VCaP (cell line): ENCODE data around the gene TLL1.
A peak's percentile ranks its signal among the peaks of the same experiment; 100 is the strongest.

Experiments used
- H3K27ac ChIP-seq: fragments of 450-650 bp; 2 replicates; pipeline ENCODE4 v1.5.1; 2017
- CTCF ChIP-seq: fragments of 450-650 bp; conservative IDR thresholded peaks from 2 replicates; pipeline ENCODE4 v1.5.1; 2017; ENCODE audit warnings: mild to moderate bottlenecking, moderate library complexity

TLL1 gene

DNA sequence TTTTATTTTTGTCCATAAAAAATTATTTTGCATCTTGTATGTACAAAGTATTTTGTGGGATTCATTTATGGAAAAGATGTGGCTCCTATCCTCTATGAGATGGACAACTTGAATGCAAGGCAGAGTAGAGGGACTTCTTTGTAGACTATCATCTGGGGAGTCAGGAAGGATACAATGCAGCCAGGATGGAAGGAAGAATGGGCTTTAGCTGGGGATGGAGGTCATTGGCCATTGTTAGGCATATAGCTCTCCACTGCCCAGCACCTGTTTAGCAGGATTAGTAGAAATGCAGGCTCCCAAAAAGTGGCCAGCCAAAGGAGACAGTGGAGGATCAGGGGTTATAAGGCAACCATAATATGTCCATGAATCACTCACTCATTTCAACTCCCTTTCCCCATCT, 5.1 kb upstream of the TLL1 start:
- TF ChIP-seq CTCF, result no peak
- no peak overlapping the region for H3K27ac ChIP-seq

DNA sequence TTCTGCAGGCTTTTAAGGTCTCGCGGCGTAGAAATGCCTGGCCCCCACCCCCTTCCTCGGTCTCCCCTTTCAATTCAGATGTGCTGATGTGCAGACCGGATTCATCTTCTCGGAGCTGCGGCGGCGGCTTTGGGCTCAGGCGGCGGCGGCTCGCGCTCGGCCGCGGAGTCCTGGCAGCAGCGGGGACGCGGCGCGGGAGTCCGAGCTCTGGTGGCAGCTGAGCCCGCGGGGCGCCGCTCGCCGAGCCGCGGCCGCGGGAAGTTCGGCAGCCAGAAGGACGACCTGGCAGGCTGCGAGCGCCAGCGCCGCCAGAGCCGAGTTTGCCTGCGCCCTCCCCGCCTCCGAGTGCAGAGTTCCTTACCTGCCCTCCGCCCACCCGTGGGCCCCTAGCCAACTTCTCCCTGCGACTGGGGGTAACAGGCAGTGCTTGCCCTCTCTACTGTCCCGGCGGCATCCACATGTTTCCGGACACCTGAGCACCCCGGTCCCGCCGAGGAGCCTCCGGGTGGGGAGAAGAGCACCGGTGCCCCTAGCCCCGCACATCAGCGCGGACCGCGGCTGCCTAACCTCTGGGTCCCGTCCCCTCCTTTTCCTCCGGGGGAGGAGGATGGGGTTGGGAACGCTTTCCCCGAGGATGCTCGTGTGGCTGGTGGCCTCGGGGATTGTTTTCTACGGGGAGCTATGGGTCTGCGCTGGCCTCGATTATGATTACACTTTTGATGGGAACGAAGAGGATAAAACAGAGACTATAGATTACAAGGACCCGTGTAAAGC, 448 bp downstream of the TLL1 start:
- TF ChIP-seq CTCF, result 0 out of 2 replicates have a peak, but pooled peaks have one; percentile 9
- H3K27ac ChIP-seq, result no peak overlapping the region

GRCh38 chr4:165874072-165874790, 1.2 kb downstream of the TLL1 start:
- no peak for TF ChIP-seq CTCF
- no peak overlapping the region for H3K27ac ChIP-seq

DNA sequence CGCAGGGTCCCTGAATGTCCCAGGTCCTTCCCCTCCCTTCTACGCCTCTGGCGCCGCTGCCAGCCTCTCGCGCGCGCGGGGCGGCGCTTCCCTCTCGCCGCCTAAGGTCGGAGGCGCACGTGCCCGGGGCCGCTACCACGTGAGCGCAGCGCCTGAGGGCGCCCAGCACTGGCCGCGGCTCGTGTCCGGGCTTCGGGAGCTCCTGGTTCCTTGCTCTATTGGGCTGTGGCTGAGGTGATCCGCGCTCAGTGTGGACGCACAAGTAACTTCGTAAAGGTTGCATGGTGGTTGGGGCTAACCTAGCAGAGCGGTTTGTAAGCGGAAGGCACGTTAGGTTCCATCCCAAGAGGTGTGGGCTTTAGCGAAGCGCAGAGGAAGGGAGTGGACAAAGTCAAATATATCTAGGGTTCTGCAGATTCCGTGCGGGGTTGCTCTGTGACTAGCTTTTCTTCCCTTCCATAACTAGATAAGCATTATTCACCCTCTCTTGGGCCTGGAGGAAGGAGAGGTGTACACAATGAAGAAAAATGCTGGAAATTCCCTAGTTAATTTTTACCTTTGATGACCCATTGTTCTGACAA, 1.8 kb downstream of the TLL1 start:
- TF ChIP-seq CTCF, result no peak
- H3K27ac ChIP-seq, result no peak overlapping the region

GRCh38 chr4:165875446-165875845, 2.4 kb downstream of the TLL1 start:
- no peak overlapping the region for H3K27ac ChIP-seq
- no peak for TF ChIP-seq CTCF

GRCh38 chr4:165877286-165877685, 4.2 kb downstream of the TLL1 start:
- no peak for TF ChIP-seq CTCF
- no peak overlapping the region for H3K27ac ChIP-seq

DNA sequence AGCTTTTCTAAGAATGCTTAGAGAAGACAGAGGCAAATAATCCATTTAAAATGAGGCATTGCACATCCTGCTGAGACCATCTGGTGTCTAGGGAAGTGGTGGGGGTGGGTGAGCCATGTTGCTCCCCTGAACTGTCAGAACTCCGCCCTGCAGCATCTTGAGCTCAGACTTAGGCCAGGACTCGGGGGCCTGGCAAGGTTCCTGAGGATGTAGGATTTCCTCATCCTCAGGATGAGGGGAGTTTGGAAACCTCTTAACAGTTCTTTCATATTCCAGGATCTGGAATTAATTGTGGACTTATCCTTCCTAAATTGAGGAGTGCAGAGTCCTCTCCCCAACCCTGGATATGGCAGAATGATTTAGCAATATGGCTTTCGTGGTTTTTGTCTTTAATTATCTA, 6.6 kb downstream of the TLL1 start:
- TF ChIP-seq CTCF, result no peak
- no peak overlapping the region for H3K27ac ChIP-seq
